Activated CD4-positive, alpha-beta T cell treated with anti-CD3 and anti-CD28 coated beads, Interleukin-2, amount 50 U/mL, for 1 hour (primary cell): ENCODE measurements around the gene CIDEC.
A peak's percentile ranks its signal among the peaks of the same experiment; 100 is the strongest.

Experiments used
- DNase-seq: peaks from one replicate; pipeline ENCODE4 v3.0.0-alpha.2; 2020

Gene CIDEC

DNA sequence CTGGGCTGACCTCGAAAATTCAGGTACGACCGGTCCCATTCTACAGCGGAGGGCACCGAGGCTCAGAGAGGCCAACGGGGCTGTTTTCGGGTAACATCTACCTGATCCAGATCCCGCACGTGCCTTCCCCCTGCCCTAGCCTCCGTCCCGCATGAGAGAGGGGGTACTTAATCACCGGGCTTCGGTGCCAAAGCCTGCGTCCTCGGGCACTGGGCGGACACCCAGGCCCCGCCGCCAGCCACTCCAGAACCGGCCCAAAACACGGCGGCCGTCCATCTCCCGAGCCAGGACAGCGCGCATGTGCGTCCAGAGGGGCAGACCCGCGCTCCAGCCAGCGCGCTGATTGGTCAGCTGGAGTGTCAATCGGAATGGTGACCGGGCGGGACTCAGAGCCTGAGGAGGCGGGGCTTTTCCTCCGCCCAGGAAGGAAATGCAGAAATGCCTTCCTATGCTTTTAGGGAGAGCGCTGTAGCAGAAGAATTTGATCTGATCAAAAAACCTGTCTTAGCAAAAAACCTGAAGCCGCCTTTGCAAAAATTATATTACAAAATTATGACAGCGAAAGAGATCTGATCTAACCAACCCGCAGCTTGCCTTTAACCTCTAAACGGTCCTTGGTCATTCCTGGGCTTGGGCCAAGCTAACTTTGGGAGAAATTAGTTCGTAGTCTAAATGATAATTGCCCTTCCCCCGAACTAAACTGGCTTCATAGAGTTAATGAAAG lies 36.2 kb downstream of the CIDEC start, which contains the start of gene RPUSD3:
Gene RPUSD3, minus strand, starts transcription at position 294 of the 724 bp plus-strand sequence. Its CDS starts 18 bp downstream, at position 276.
- DNase-seq, result peak; percentile 96

DNA sequence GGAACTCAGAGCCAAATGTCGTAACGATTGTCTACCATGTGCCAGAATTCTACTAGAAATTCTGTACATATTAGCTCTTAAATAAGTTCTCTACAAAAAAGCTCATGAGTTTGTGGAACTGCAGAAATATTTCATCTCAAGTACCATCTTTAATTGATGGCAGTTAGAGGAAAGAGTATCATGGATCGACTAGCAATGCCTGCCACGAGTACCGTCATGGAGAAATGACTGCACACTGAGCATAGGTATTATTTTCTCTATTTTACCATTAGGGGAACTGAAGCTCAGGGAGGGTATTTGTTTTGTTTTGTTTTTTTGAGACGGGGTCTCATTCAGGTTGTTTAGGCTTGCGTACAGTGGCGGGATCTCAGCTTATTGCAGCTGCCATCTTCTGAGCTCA lies 39.0 kb downstream of the CIDEC start:
- DNase-seq, result no peak

DNA sequence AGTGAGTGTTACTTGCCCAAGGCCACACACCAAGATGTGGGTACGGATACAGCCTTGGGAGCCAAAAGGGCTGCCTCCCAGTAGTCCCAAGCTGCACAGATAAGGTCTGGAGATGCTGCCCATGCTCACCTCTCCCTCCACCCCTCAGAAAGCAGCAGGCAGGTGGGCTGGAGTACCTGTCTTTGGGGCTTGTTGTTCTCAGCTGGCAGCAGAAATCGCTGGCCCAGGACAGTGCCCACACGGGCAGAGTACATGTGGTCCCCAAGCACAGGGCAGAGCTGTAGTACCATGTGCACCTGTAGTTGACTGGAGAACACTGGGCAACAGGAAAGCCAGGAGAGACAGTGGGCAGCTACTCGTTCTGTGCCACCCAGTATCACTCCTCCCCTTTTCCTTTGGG lies 41.2 kb downstream of the CIDEC start:
- no peak for DNase-seq

- DNase-seq, result no peak
Measured at GRCh38 chr3:9837701-9838582, 42.1 kb downstream of the CIDEC start.

DNA sequence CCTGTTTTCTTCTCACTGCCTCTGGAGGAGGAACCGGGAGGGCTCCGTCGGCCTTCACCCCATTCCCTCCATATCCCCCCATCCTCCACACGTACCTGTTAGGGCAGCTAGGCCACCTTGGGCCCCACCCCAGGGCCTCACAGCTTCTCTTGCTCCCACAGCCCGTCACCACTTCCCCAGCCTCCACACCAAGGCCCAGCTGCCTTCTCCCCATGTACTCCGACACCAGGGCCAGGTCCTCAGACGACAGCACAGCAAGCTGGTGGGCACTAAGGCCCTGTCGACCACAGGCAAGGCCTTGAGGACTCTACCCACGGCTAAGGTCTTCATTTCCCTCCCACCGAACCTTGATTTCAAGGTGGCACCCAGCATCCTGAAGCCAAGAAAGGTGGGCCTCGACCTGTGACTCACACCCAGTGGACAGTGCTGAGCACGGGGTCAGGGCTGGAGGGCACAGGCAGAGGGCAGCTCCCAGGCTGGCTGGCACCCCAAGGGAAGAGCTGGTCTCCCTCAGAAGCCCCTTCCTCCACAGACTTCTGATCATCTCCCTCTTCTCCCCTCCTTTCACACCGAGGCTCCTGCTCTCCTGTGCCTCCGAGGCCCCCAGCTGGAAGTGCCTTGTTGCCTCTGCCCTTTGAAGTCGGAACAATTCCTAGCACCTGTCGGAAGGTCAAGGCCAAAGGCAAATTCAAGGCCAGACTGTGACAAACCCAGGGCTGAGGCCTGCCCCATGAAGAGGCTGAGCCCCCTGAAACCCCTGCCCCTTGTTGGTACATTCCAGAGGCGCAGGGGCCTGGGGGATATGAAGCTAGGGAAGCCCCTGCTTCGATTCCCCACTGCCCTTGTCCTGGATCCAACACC lies 45.3 kb downstream of the CIDEC start:
- DNase-seq, result no peak

DNA sequence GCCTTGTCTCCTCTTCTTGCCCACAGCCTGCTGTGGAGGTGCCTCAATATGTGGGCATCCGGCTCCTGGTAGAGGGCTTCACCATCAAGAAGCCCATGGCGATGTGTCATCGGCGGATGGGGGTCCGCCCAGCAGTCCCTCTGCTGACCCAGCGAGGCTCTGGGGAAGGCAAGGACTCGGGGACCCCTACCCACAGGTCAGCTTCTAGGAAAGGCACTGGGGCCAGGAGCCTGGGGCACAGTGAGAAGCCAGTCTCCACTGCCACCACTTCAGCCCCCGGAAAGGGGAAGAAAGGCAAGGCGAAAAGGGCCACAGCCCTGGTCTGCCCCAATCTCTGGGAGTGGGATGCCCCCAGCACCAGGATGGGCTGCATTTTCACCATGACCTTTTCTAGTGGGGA lies 47.0 kb downstream of the CIDEC start:
- DNase-seq, result no peak

DNA sequence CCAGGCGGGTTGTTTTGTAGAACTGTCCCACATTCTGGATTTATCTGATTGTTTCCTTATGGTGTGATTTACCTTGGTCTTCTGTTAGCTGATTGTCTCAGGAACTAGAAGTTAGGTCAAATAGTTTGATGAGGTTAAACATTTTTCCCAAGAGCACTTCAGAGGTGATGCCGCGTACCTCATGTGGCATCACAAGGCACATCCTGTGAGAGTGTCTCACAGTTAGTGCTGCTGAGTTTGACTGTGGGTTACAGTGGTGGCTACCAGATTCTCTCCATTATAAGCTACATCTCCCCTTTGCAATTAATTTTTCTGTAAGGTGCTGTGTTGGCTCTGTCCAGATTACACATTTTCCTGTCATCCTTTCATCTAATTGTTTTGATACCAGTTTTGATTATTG lies 48.8 kb downstream of the CIDEC start:
- DNase-seq, result no peak

- DNase-seq, result no peak
Measured at GRCh38 chr3:9828801-9829755, 51.0 kb downstream of the CIDEC start.

- DNase-seq, result no peak
Measured at GRCh38 chr3:9826815-9827573, 53.1 kb downstream of the CIDEC start.

- no peak for DNase-seq
Measured at GRCh38 chr3:9825451-9826040, 54.5 kb downstream of the CIDEC start.

- no peak for DNase-seq
Measured at GRCh38 chr3:9820946-9821345, 59.1 kb downstream of the CIDEC start.

GRCh38 chr3:9820543-9820942 lies 59.5 kb downstream of the CIDEC start:
- no peak for DNase-seq

GRCh38 chr3:9818666-9819335 lies 61.3 kb downstream of the CIDEC start:
- no peak for DNase-seq

GRCh38 chr3:9817436-9817835 lies 62.6 kb downstream of the CIDEC start:
- no peak for DNase-seq
